HG03060 (cell line): ENCODE measurements around the gene KCNK4.

Source experiments
- ATAC-seq: cut with Tn5 transposase; IDR thresholded peaks from one replicate; pipeline ENCODE4 v1.9.1; 2021; ENCODE audit warnings: low read depth, moderate number of reproducible peaks; ENCODE audit not compliant: unreplicated experiment

KCNK4 gene

GRCh38 chr11:64268025-64268892 lies 22.8 kb upstream of the KCNK4 start:
- ATAC-seq: no peak

- ATAC-seq: no peak
Measured at GRCh38 chr11:64268893-64269539, 22.1 kb upstream of the KCNK4 start.

- ATAC-seq: peak; percentile 71
Measured at GRCh38 chr11:64269540-64270220, 21.4 kb upstream of the KCNK4 start.

- ATAC-seq: no peak
Measured at GRCh38 chr11:64275031-64275800, 15.9 kb upstream of the KCNK4 start.

- ATAC-seq: no peak
Measured at GRCh38 chr11:64275841-64276240, 15.3 kb upstream of the KCNK4 start.

- no peak for ATAC-seq
Measured at GRCh38 chr11:64276653-64277431, 14.3 kb upstream of the KCNK4 start.

GRCh38 chr11:64278576-64279190 lies 12.4 kb upstream of the KCNK4 start:
- no peak for ATAC-seq

GRCh38 chr11:64281957-64282770 lies 8.9 kb upstream of the KCNK4 start:
- ATAC-seq: no peak

GRCh38 chr11:64283092-64283491 lies 8.0 kb upstream of the KCNK4 start:
- ATAC-seq: no peak

GRCh38 chr11:64284048-64284961 lies 6.8 kb upstream of the KCNK4 start, which contains the start of gene BAD:
Gene BAD (minus strand): TSS chr11:64284665. CDS start chr11:64284368, 297 bp downstream.
- peak; percentile 42 for ATAC-seq

GRCh38 chr11:64284962-64285884 lies 5.9 kb upstream of the KCNK4 start, which contains the start of gene GPR137:
Gene GPR137 (plus strand): TSS chr11:64285848. CDS start chr11:64286525, 677 bp downstream.
- peak; percentile 33 for ATAC-seq

GRCh38 chr11:64285885-64286800 lies 5.0 kb upstream of the KCNK4 start:
- no peak for ATAC-seq

- no peak for ATAC-seq
Measured at GRCh38 chr11:64286801-64287159, 4.3 kb upstream of the KCNK4 start.

- no peak for ATAC-seq
Measured at GRCh38 chr11:64287676-64288352, 3.3 kb upstream of the KCNK4 start.

GRCh38 chr11:64288353-64288750 lies 2.8 kb upstream of the KCNK4 start:
- no peak for ATAC-seq
